BLaER1 (cell line): ENCODE measurements around the gene TCIRG1.

Experiments
- H3K27ac ChIP-seq: shearing (Covaris generic); formaldehyde crosslinking; 2 replicates; pipeline ENCODE4 v1.8.1; 2022
- H3K27me3 ChIP-seq: shearing (Covaris generic); formaldehyde crosslinking; 2 replicates; pipeline ENCODE4 v1.8.1; 2022
- H3K36me3 ChIP-seq: shearing (Covaris generic); formaldehyde crosslinking; 2 replicates; pipeline ENCODE4 v1.8.1; 2022
- H3K4me1 ChIP-seq: shearing (Covaris generic); formaldehyde crosslinking; 2 replicates; pipeline ENCODE4 v1.8.1; 2022
- H3K4me2 ChIP-seq: shearing (Covaris generic); formaldehyde crosslinking; 2 replicates; pipeline ENCODE4 v1.8.1; 2022
- H3K4me3 ChIP-seq: shearing (Covaris generic); formaldehyde crosslinking; 2 replicates; pipeline ENCODE4 v1.8.1; 2022
- H3K9ac ChIP-seq: shearing (Covaris generic); formaldehyde crosslinking; 2 replicates; pipeline ENCODE4 v1.8.1; 2022
- H3K9me3 ChIP-seq: shearing (Covaris generic); formaldehyde crosslinking; 2 replicates; pipeline ENCODE4 v1.8.1; 2022
- H4K20me1 ChIP-seq: shearing (Covaris generic); formaldehyde crosslinking; 2 replicates; pipeline ENCODE4 v1.8.1; 2022
- Cebpa-rat ChIP-seq: shearing (Covaris generic); IDR thresholded peaks from 2 replicates; pipeline ENCODE4 v1.8.1; 2022

TCIRG1 gene

DNA sequence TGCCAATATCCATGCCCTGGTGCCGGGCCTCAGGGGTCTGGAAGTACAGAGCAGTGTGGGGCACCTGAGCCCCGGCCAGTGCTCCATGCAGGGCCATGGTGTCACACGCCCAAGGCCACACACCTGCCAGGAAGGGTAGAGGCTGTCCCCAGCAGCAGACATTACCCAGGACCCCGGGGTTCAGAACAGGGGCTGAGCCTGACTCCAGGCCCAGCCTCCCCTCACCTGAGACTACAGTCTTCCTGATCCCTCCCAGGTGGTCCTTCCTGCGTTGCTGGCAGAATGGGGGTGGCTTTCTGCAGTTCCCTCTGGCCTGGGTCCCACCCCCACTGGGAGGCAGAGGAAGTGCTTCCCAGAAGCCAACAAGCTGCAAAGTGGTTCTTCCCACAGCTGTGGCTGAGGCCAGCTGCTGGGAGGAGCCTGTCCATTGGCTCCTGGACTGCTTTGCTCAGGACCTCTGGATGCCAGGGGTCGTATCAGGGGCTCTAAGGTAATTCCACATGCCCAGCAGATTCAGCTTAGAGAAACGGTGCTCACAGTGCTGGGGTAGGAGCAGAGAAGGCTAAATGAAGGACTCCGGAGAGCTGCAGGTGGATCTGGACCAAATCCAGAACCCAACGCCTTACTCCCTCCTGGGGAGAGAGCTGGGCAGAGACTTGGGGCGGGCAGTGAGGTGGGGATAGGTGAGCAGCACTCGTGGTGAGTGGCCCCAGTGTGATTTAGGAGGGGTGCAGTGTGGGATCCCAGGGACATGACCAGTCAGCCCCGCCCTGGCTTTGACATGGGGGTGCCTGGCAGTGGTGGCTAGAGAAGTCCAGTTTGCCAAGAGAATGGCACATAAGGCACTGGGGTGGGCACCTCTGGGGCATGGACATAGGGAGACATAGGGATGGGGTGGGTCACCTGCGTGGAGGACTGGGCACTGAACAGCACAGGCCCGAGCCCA lies 12.6 kb downstream of the TCIRG1 start:
- Histone ChIP-seq H3K4me1 (peaks cover 23% of the 10 kb centered on the region), H3K4me2 (no peak overlapping the region), H3K4me3 (no peak overlapping the region), H3K27ac (no peak overlapping the region), H3K36me3 (peaks cover 87% of the 10 kb centered on the region), H3K9ac (no peak overlapping the region), H3K27me3 (no peaks in the 10 kb centered on the region), H3K9me3 (no peaks in the 10 kb centered on the region), H4K20me1 (peaks cover 28% of the 10 kb centered on the region)
- TF ChIP-seq Cebpa-rat, result no peak

DNA sequence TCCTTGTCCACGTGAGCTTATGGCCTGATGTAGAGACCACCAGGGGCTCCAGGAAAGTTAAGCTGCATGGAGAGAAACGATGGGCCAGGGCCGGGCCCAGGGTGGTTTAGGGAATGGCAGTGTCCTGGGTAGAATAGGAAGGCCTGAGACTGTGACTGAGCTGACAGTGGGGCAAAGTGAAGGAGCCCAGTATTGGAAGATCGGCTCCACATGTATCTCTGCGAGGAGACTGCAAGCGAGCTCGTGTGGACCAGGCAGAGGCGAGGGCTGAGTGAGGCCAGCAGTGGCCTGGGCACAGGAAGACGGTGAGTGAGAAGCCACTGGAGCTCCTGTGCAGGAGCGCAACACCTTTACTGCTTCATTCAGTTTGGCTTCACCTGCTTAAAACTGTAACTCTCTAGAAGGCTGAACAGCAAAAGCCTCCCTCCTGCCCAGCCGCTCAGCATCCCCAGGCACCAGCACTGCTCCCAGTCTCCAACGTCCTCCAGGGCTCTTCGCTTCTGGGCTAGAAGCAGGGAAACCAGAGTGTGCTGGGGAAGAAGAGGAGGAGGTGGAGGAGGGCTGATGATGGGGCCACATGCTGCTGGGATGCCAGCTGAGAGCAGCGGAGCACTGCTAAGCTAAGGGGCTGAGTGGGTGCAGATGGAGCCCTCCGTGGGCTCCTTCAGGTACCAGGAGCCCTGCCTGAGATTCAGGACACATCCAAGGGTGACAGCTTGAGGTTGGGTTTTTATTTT lies 13.5 kb downstream of the TCIRG1 start:
- H3K36me3 ChIP-seq, result peaks cover 86% of the 10 kb centered on the region

DNA sequence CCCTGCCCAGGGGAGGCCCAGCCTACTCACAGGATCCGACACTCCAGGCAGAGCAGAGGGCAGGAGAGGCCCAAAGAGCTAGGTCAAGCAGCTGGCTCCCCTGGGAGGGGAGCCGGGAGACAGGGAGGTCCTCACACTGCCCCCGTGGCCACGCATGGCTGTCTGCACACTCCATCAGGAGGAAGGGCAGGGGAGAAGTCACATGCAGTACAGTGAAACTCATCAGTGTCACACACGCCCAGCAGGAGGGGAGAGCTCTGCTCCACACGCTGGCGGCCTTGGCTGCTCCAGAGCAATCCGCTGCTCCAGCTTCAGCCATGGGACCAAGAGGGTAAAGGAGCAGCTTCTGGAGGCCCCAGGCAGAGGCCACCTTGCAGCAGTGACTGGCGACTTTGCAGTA lies 14.3 kb downstream of the TCIRG1 start:
- no peak for TF ChIP-seq Cebpa-rat
- Histone ChIP-seq H3K27me3 (no peaks in the 10 kb centered on the region), H3K4me2 (peak overlapping the region; percentile 41), H3K36me3 (peaks cover 84% of the 10 kb centered on the region), H3K4me3 (no peak overlapping the region), H3K9ac (peak overlapping the region; percentile 43; the same call in 1 of the 2 replicates), H3K9me3 (no peaks in the 10 kb centered on the region), H4K20me1 (peaks cover 28% of the 10 kb centered on the region), H3K27ac (peak overlapping the region; percentile 15; the same call in 1 of the 2 replicates), H3K4me1 (peaks cover 23% of the 10 kb centered on the region)

More for the DNA sequence above, 13.5 kb downstream of the TCIRG1 start:
- Histone ChIP-seq H3K9ac (peak overlapping the region; percentile 43; the same call in 1 of the 2 replicates), H4K20me1 (peaks cover 28% of the 10 kb centered on the region), H3K4me2 (peak overlapping the region; percentile 41; the same call in 1 of the 2 replicates), H3K9me3 (no peaks in the 10 kb centered on the region), H3K27ac (peak overlapping the region; percentile 15; the same call in 1 of the 2 replicates), H3K4me3 (no peak overlapping the region), H3K27me3 (no peaks in the 10 kb centered on the region), H3K4me1 (peaks cover 23% of the 10 kb centered on the region)
- no peak for TF ChIP-seq Cebpa-rat

DNA sequence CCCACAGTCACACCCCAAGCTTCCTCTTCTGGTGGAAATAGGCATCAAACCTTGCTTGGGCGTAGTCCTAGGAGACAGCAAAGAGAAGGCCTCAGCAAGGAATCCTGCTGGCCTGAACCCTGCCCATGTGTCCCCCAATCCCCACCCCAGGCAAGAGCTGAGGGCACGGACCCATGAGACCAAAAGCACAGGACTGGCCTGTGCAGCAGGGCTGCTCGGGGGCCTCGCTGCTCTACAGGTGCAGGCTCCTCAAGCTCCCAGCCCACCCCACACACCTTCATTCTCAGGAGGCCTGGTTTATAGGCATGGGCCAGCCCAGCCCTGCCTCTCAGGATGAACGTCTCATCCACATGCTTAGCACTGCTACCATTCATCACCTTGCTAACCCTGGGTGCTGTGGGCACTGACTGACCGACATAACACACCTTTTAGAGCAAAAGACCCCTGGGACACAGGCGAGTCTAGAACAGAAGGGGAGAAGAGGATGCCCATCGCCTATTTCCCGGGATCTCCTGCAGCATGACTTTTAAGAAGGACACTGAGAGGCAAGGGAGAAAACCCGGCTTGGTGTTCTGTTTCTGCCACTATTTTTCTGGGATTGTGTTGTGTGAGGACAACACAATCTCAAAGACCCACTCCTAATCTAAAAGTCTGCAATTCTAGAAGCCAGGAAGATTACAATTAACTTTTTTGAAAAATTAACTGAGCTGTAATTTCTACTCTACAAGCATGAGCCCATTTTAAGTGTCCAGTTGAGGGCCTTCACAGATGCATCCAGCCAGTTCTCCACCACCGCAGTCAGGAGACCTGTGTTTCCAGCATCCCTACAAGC lies 15.4 kb downstream of the TCIRG1 start:
- H3K4me3 ChIP-seq, result no peak overlapping the region
- no peak overlapping the region for H3K4me2 ChIP-seq
- no peak overlapping the region for H3K27ac ChIP-seq
- peaks cover 23% of the 10 kb centered on the region for H3K4me1 ChIP-seq
- peaks cover 84% of the 10 kb centered on the region for H3K36me3 ChIP-seq
- no peak for TF ChIP-seq Cebpa-rat
- no peaks in the 10 kb centered on the region for H3K9me3 ChIP-seq
- no peaks in the 10 kb centered on the region for H3K27me3 ChIP-seq
- H4K20me1 ChIP-seq, result peaks cover 28% of the 10 kb centered on the region
- H3K9ac ChIP-seq, result no peak overlapping the region

DNA sequence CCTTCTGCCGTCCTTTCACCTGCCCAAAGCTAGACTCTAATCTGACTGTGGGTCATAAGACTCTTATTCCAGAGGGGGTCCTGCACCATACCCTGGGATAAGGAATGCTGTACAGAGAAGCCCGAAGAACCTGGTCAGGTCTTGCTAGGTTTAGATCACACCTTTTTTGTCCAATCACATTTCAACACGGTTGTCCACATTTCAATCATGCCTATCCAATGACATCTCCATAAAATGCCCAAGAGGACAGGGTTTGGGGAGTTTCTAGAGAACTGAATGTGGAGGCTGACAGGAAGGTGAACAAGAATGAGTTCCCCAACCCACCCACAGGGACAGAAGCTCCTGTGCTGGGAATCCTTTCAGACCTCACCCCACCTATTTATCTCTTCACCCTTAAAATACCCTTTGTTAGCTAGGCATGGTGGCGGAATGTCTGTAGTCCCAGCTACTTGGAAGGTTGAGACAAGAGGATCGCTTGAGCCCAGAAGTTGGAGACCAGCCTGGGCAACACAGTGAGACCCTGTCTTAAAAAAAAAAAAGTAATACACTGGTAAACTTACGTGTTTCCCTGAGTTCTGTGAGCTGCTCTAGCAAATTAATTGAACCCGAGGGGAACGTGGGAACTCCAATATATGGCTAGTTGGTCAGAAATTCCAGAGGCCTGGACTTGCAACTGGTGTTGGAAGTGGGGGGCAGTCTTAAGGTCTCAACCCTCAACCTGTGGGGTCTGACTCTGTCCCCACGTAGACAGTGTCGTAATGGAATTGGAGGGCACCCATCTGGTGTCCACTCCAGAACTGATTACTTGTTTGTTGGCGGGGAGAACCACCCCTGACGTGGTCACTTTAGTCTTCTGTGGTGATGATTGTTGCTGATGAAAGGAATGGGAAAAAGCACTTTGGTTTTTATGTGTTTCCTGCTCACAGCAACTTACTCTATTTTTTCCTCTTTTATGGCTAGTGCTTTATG lies 17.8 kb downstream of the TCIRG1 start:
- peaks cover 21% of the 10 kb centered on the region for H4K20me1 ChIP-seq
- peaks cover 33% of the 10 kb centered on the region for H3K4me1 ChIP-seq
- TF ChIP-seq Cebpa-rat, result no peak
- no peaks in the 10 kb centered on the region for H3K27me3 ChIP-seq
- no peak overlapping the region for H3K4me3 ChIP-seq
- H3K36me3 ChIP-seq, result peaks cover 77% of the 10 kb centered on the region
- no peak overlapping the region for H3K9ac ChIP-seq
- H3K9me3 ChIP-seq, result no peaks in the 10 kb centered on the region
- H3K4me2 ChIP-seq, result no peak overlapping the region
- no peak overlapping the region for H3K27ac ChIP-seq

DNA sequence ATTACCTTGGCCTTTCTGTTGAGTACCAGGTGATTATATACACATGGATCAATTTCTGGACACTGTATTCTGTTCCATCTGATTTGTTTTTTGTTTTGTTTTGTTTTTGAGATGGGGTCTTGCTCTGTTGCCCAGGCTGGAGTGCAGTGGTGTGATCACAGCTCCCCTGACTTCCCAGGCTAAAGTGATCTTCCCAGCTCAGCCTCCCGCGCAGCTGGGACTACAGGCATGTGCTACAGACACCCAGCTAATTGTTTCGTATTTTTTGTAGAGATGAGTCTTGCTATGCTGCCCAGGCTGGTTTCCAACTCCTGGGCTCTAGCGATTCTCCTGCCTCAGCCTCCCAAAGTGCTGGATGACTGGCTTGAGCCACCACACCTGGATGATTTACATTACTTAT lies 19.0 kb downstream of the TCIRG1 start:
- H3K27ac ChIP-seq, result no peak overlapping the region
- peaks cover 77% of the 10 kb centered on the region for H3K36me3 ChIP-seq
- no peak overlapping the region for H3K9ac ChIP-seq
- H3K4me1 ChIP-seq, result peaks cover 26% of the 10 kb centered on the region
- no peaks in the 10 kb centered on the region for H3K27me3 ChIP-seq
- no peak overlapping the region for H3K4me2 ChIP-seq
- H3K4me3 ChIP-seq, result no peak overlapping the region
- H4K20me1 ChIP-seq, result peaks cover 9% of the 10 kb centered on the region
- H3K9me3 ChIP-seq, result no peaks in the 10 kb centered on the region
- TF ChIP-seq Cebpa-rat, result no peak

DNA sequence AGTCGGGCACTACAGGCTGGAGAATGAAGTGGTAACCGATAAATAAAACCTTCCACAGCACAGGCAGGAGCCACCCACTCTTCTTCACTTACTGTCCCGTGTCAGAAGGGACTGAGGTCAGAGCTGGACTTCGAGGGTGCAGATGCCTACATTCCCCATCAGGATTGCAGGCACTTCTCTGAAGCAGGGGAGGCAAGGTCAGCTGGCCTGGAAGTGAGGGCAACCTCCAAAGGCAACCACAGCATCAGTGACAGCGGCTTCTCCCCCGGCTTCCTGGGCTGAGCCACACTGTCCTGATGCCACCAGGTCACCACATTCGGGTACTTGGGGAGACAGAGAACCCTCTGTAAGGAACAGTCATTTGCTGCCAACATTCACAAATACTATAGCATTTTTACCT lies 22.7 kb downstream of the TCIRG1 start:
- H3K36me3 ChIP-seq, result peaks cover 90% of the 10 kb centered on the region
- no peaks in the 10 kb centered on the region for H4K20me1 ChIP-seq

DNA sequence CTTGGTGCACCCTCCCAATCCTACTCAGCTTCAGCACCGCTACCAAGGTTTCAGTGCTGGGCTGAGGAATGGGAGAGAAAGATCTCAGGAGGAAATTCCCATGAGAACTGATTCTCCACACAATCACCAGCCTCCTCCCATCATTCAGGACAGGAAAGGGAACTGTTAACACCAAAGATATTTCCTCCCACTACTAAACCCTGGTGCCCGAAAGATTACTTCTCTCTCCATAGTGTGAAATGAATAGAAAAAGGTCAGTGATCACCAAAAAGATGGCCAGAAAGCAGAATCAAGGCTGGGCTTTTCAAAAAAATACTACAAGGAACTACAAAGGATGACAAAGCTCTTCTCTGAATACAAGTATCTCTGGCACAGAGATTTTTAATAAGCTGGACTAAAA lies 26.1 kb downstream of the TCIRG1 start:
- Histone ChIP-seq H3K9ac (no peak overlapping the region), H3K36me3 (peaks cover 98% of the 10 kb centered on the region)

More for the DNA sequence above, 22.7 kb downstream of the TCIRG1 start:
- no peaks in the 10 kb centered on the region for H3K27me3 ChIP-seq
- TF ChIP-seq Cebpa-rat, result no peak
- H3K4me3 ChIP-seq, result no peak overlapping the region
- H3K4me1 ChIP-seq, result peaks cover 20% of the 10 kb centered on the region
- no peaks in the 10 kb centered on the region for H3K9me3 ChIP-seq
- no peak overlapping the region for H3K4me2 ChIP-seq
- no peak overlapping the region for H3K27ac ChIP-seq
- H3K9ac ChIP-seq, result no peak overlapping the region

More for the DNA sequence above, 26.1 kb downstream of the TCIRG1 start:
- H3K9me3 ChIP-seq, result no peaks in the 10 kb centered on the region
- no peak overlapping the region; the same call in 1 of the 2 replicates for H3K4me2 ChIP-seq
- TF ChIP-seq Cebpa-rat, result no peak
- H3K27me3 ChIP-seq, result no peaks in the 10 kb centered on the region
- no peaks in the 10 kb centered on the region for H4K20me1 ChIP-seq
- no peak overlapping the region for H3K4me3 ChIP-seq
- H3K4me1 ChIP-seq, result peaks cover 16% of the 10 kb centered on the region
- H3K27ac ChIP-seq, result no peak overlapping the region
